H9 (cell line): ENCODE results near the gene PARD3. TPM values are rescaled to one million over a fixed set of nuclear protein-coding genes. Genes with fewer than 3 reads are reported as not detected.

Source experiments
- DNase-seq: peaks from one replicate; pipeline ENCODE4 v3.0.0-alpha.2; 2017
- H2AFZ ChIP-seq: one replicate; pipeline ENCODE4 v1.6.1; 2013; ENCODE audit warnings: mild to moderate bottlenecking, low read length, control low read depth, moderate library complexity
- H2AK5ac ChIP-seq: 2 replicates; pipeline ENCODE4 v1.6.1; 2013; ENCODE audit warnings: low read length, control low read depth, mixed read lengths; ENCODE audit not compliant: insufficient read length
- H2BK120ac ChIP-seq: one replicate; pipeline ENCODE4 v1.6.1; 2013; ENCODE audit warnings: low read depth, mild to moderate bottlenecking, low read length, control low read depth, inconsistent platforms; ENCODE audit not compliant: poor library complexity, severe bottlenecking
- H2BK12ac ChIP-seq: 2 replicates; pipeline ENCODE4 v1.6.1; 2013; ENCODE audit warnings: low read length, control low read depth, mixed read lengths, low read depth; ENCODE audit not compliant: insufficient read length
- H2BK15ac ChIP-seq: 2 replicates; pipeline ENCODE4 v1.6.1; 2013; ENCODE audit warnings: low read depth, low read length, control low read depth
- H2BK20ac ChIP-seq: one replicate; pipeline ENCODE4 v1.6.1; 2013; ENCODE audit warnings: low read depth, mild to moderate bottlenecking, low read length, control low read depth, inconsistent platforms; ENCODE audit not compliant: poor library complexity, severe bottlenecking
- H2BK5ac ChIP-seq: 2 replicates; pipeline ENCODE4 v1.6.1; 2013; ENCODE audit warnings: low read length, control low read depth, mixed read lengths; ENCODE audit not compliant: insufficient read length
- H3K14ac ChIP-seq: 2 replicates; pipeline ENCODE4 v1.6.1; 2013; ENCODE audit warnings: low read length, control low read depth; ENCODE audit not compliant: insufficient read depth
- H3K18ac ChIP-seq: 2 replicates; pipeline ENCODE4 v1.6.1; 2013; ENCODE audit warnings: low read depth, mild to moderate bottlenecking, mixed read lengths, low read length, control low read depth; ENCODE audit not compliant: insufficient read length
- H3K23ac ChIP-seq: 2 replicates; pipeline ENCODE4 v1.6.1; 2013; ENCODE audit warnings: low read length, control low read depth, mixed read lengths, low read depth; ENCODE audit not compliant: insufficient read length
- H3K23me2 ChIP-seq: 2 replicates; pipeline ENCODE4 v1.6.1; 2013; ENCODE audit warnings: low read depth, mild to moderate bottlenecking, mixed read lengths, low read length, control low read depth; ENCODE audit not compliant: insufficient read length, poor library complexity, severe bottlenecking
- H3K27ac ChIP-seq: 2 replicates; pipeline ENCODE4 v1.5.1; 2013; ENCODE audit warnings: low read length, control low read depth, mixed read lengths, low read depth; ENCODE audit not compliant: insufficient read length
- H3K27me3 ChIP-seq: 2 replicates; pipeline ENCODE4 v1.6.1; 2013; ENCODE audit warnings: low read length, control low read depth, inconsistent platforms; ENCODE audit not compliant: insufficient read depth
- H3K4ac ChIP-seq: 2 replicates; pipeline ENCODE4 v1.6.1; 2013; ENCODE audit warnings: low read depth, mild to moderate bottlenecking, control low read depth, inconsistent platforms, low read length, moderate library complexity
- H3K4me1 ChIP-seq: 2 replicates; pipeline ENCODE4 v1.6.1; 2013; ENCODE audit warnings: low read length, control low read depth, inconsistent platforms; ENCODE audit not compliant: insufficient read depth
- H3K4me2 ChIP-seq: 2 replicates; pipeline ENCODE4 v1.6.1; 2013; ENCODE audit warnings: low read length, control low read depth, mixed read lengths; ENCODE audit not compliant: insufficient read length, insufficient read depth
- H3K56ac ChIP-seq: 2 replicates; pipeline ENCODE4 v1.6.1; 2013; ENCODE audit warnings: low read depth, mild to moderate bottlenecking, mixed read lengths, low read length, control low read depth; ENCODE audit not compliant: insufficient read length
- H3K79me1 ChIP-seq: 2 replicates; pipeline ENCODE4 v1.6.1; 2013; ENCODE audit warnings: low read depth, mild to moderate bottlenecking, moderate library complexity, low read length, control low read depth, inconsistent platforms; ENCODE audit not compliant: insufficient read depth, poor library complexity, severe bottlenecking
- H3K79me2 ChIP-seq: 2 replicates; pipeline ENCODE4 v1.6.1; 2013; ENCODE audit warnings: low read length, control low read depth, inconsistent platforms; ENCODE audit not compliant: insufficient read depth
- H3K9ac ChIP-seq: 2 replicates; pipeline ENCODE4 v1.6.1; 2013; ENCODE audit warnings: low read length, control low read depth, mixed read lengths; ENCODE audit not compliant: insufficient read length; ENCODE audit errors: extremely low read depth
- H3K9me3 ChIP-seq: one replicate; pipeline ENCODE4 v1.6.1; 2013; ENCODE audit warnings: low read depth, low read length, inconsistent platforms; ENCODE audit not compliant: control insufficient read depth
- H3T11ph ChIP-seq: one replicate; pipeline ENCODE4 v1.6.1; 2013; ENCODE audit warnings: mild to moderate bottlenecking, low read length, control low read depth, inconsistent platforms
- H4K20me1 ChIP-seq: one replicate; pipeline ENCODE4 v1.6.1; 2013; ENCODE audit not compliant: control insufficient read depth, insufficient read length, insufficient read depth
- H4K5ac ChIP-seq: 2 replicates; pipeline ENCODE4 v1.6.1; 2013; ENCODE audit warnings: low read depth, mild to moderate bottlenecking, mixed read lengths, low read length, control low read depth; ENCODE audit not compliant: insufficient read length
- H4K8ac ChIP-seq: replicated peaks from 2 replicates; pipeline ENCODE4 v1.6.1; 2013; ENCODE audit warnings: low read length, control low read depth, mixed read lengths, low read depth; ENCODE audit not compliant: insufficient read length
- H4K91ac ChIP-seq: 2 replicates; pipeline ENCODE4 v1.6.1; 2013; ENCODE audit warnings: low read depth, mild to moderate bottlenecking, moderate library complexity, mixed read lengths, low read length, control low read depth; ENCODE audit not compliant: insufficient read length
- H3K27ac Mint-ChIP-seq, 3 experiments: 2 replicates in 2 of 3; 3 replicates in 1 of 3; pipeline ENCODE4 v1.8.0; 2020 to 2021; ENCODE audit warnings: mixed read lengths in 3 of 3, mild to moderate bottlenecking in 1 of 3, moderate library complexity in 1 of 3
- H3K27me3 Mint-ChIP-seq: 2 replicates; pipeline ENCODE4 v1.8.0; 2021; ENCODE audit warnings: low read depth, mild to moderate bottlenecking, moderate library complexity, mixed read lengths
- H3K36me3 Mint-ChIP-seq, 3 experiments: 2 replicates in 2 of 3; 3 replicates in 1 of 3; pipeline ENCODE4 v1.8.0; 2020 to 2021; ENCODE audit warnings: low read depth in 3 of 3, mixed read lengths in 3 of 3; ENCODE audit not compliant: insufficient read depth in 1 of 3
- H3K4me1 Mint-ChIP-seq, 2 experiments: 2 replicates each; pipeline ENCODE4 v1.8.0; 2020; ENCODE audit warnings: mixed read lengths in 2 of 2
- H3K4me3 Mint-ChIP-seq, 2 experiments: 2 replicates in 1 of 2; 3 replicates in 1 of 2; pipeline ENCODE4 v1.8.0; 2020 to 2021; ENCODE audit warnings: mild to moderate bottlenecking in 2 of 2, mixed read lengths in 2 of 2, moderate library complexity in 1 of 2
- H3K9me3 Mint-ChIP-seq, 2 experiments: 2 replicates in 1 of 2; 3 replicates in 1 of 2; pipeline ENCODE4 v1.8.0; 2020; ENCODE audit warnings: mild to moderate bottlenecking in 2 of 2, mixed read lengths in 2 of 2, moderate library complexity in 1 of 2
- CTCF ChIP-seq: fragments of 200-600 bp; sonication (generic); conservative IDR thresholded peaks from 3 replicates; pipeline ENCODE4 v1.8.0; 2021; ENCODE audit warnings: antibody characterized with exemption, mild to moderate bottlenecking
- WGBS: extraction: QIAGEN DNeasy Blood & Tissue Kit; methylation state at CpG from one replicate; pipeline ENCODE4 v1.1.7; 2013; ENCODE audit warnings: missing lambda C conversion rate, low lambda C conversion rate, mixed read lengths; ENCODE audit not compliant: insufficient read length; ENCODE audit errors: extremely low coverage; 5-methylcytosine and 5-hydroxymethylcytosine counted together
- total RNA-seq: library from RNA; stranded (reverse); gene quantifications from 2 replicates; pipeline ENCODE4 v1.2.1, GENCODE V29; 2021

The PARD3 gene
- total RNA-seq, 1 experiment from 2014 or later = 44.7 TPM

GRCh38 chr10:34590793-34591192 lies 224.3 kb downstream of the PARD3 start:
- Histone ChIP-seq H3K23ac (no peak overlapping the region), H2BK120ac (no peak overlapping the region), H3K4me2 (no peak overlapping the region), H3K9me3 (no peaks in the 10 kb centered on the region), H2AK5ac (no peak overlapping the region), H3K27ac (no peak overlapping the region), H3K14ac (no peak overlapping the region), H4K8ac (no peak overlapping the region), H3K18ac (no peak overlapping the region), H3K9ac (no peak overlapping the region), H4K20me1 (no peaks in the 10 kb centered on the region), H3K23me2 (no peaks in the 10 kb centered on the region), H3K79me1 (no peaks in the 10 kb centered on the region), H2BK15ac (no peak overlapping the region), H3K79me2 (no peaks in the 10 kb centered on the region; the same call in 1 of the 2 replicates), H4K91ac (no peak overlapping the region), H3K27me3 (no peaks in the 10 kb centered on the region), H3K4ac (no peak overlapping the region), H3K4me1 (peaks cover 5% of the 10 kb centered on the region; the same call in 1 of the 2 replicates), H2BK20ac (no peak overlapping the region), H2AFZ (no peak overlapping the region), H2BK12ac (no peak overlapping the region), H3T11ph (no peak overlapping the region), H3K56ac (no peak overlapping the region), H2BK5ac (no peak overlapping the region), H4K5ac (no peak overlapping the region)
- Mint-ChIP-seq H3K9me3 (no peaks in the 10 kb centered on the region), H3K27ac (peak overlapping the region in 1 of 3 experiments; percentile 14; a peak in 2 of 7 replicates), H3K4me1 (peaks cover 29 to 31% of the 10 kb centered on the region in 2 experiments), H3K36me3 (peaks cover 0 to 6% (median 0%) of the 10 kb centered on the region in 3 experiments; a peak in 4 of 7 replicates), H3K4me3 (no peak overlapping the region), H3K27me3 (no peaks in the 10 kb centered on the region)
- TF ChIP-seq CTCF = no peak
- WGBS = no CpG with 5 or more reads among the region's 5 CpGs
- no peak for DNase-seq
